ENCODE data around the gene UBR2. TPM values are rescaled to one million over a fixed set of nuclear protein-coding genes. Genes with fewer than 3 reads are reported as not detected.

UBR2 gene
- total RNA-seq, 1 experiment from 2014 or later, result 16.3 TPM

DNA sequence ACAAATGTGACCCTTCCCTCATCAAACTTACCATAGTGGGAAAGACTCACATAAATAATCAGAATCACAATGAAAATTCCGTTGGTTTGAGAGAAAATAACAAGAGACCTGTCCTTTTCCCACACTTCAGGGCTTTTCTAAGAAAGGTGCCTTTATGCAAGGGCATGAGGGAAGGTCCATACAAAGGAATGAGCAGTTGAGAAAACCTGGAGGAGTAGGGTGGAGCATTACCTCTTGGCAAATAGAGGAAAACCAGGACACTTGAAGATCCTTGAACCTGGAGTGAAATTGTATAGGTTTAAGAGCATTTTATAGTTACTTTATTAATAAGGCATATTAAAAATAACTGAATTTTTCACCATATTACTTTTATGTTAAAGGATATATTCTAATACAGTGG lies 54.3 kb downstream of the UBR2 start:
- no peak for DNase-seq (ENCODE audit: low spot score)

DNA sequence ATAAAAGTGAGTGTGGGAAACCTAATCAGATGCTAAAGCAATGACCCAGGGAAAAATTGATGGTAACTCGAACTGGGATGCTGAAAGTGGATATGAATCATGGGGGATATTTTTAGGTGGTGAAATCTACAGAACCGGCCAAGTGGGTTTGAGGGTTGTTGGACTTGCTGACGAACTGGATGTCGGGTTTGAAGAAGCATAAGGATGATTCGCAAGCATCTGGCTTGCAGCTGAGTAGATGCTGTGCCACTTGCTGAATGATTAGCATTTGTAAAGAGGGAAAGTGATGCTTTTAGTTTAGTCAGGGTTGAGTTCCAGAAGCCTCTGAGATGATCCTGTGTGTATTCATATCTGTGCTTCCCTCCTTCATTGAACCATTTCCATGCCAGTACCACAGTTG lies 54.9 kb downstream of the UBR2 start:
- no peak for DNase-seq (ENCODE audit: low spot score)

DNA sequence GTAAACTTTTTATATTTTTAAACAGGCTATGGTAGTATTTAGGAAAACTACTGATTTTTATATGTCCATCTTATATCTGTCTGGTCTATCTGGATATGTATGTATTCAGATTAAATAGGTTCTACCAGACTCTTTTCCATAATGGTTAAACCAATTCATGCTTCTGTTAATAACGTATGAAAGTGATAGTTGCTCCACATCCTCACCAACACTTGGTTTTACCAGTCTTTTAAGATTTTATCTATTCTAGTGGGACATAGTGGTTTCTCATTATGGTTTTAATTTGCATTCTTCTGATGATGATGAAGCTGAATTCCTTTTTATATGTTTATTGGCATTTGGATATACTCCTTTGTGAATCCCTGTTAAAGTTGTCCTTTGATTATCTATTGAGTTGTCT lies 56.1 kb downstream of the UBR2 start:
- no peak for DNase-seq (ENCODE audit: low spot score)

DNA sequence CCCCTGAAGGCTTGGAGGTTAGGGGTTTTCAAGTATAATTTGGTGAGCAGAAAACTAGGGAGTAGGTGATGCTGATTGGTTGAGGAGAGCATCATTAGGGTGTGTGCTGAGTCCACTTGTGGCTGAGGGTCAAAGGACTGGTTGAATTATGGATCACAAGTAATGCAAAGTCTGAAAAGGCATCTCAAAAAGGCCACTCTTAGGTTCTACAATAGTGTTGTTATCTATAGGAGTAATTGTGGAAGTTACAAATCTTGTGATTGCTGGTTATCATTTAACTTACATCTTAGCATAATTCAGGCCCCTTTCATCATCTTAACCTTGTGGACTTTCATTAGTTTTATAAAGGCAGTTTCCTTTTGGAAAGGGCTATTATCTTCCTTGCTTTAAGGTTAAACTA lies 60.8 kb downstream of the UBR2 start:
- no peak for DNase-seq (ENCODE audit: low spot score)

DNA sequence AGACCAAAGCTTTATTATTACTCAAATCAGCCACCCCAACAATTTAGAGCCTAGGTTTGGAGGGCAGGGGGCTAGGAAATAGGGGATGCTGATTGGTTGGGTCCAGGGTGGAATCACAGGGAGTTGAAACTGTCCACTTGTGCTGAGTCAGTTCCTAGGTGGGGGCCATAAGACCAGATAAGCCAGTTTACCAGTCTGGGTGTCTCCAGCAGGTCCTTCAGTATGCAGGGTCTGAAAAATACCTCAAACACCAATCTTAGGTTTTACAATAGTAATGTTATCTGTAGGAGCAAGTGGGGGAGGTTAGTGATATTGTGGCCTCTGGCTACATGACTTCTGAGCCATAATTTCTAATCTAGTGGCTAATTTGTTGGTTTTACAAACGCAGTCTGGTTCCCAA lies 63.2 kb downstream of the UBR2 start:
- no peak for DNase-seq (ENCODE audit: low spot score)

DNA sequence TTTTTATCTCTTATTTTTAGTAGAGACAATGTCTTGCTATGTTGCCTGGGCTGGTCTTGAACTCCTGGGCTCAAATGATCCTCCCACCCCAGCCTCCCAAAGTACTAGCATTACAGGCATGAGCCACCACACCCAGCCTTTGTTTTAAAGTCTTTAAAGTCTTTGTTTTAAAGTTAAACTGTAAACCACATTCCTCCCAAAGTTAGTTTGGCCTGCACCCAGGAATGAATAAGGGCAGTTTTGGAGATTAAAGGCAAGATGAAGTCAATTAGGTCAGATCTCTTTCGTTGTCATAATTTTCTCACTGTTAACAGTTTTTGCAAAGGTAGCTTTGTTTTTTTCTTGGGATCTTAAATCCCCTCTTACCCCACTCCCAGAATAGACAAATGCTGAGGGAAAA lies 63.8 kb downstream of the UBR2 start:
- DNase-seq (ENCODE audit: low spot score), result peak; percentile 1

DNA sequence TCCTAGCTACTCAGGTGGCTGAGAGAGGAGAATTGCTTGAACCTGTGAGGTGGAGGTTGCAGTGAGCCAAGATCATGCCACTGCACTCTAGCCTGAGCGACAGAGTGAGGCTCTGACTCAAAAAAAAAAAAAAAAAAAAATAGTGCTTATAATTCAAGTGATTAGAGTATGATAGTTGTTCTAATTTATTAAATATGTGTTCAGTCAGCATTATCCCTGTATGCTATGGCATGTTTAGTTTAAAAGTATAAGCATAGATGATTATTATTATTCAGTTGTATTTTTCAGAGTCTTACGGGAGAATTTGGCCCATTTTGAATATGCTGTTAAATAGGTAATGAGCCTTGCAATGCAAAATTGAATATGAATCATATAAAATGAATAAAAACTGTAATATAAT lies 64.8 kb downstream of the UBR2 start:
- DNase-seq (ENCODE audit: low spot score), result no peak

DNA sequence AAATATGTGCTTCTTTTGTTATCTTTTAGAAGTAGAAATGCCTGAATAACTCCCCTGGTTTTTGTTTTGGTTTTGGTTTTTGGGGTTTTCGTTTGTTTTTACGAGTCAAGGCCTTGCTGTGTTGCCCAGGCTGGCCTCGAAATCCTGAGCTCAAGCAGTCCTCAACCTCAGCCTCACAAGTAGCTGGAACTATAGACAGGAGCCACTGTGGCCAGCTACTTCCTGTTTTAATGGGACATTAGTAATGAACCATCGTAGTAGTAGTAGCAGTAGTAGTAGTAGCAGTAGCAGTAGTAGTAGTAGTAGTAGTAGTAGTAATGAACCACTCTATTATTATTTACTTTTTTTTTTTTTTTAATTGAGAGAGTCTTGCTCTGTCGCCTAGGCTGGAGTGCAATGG lies 66.0 kb downstream of the UBR2 start:
- no peak for DNase-seq (ENCODE audit: low spot score)

DNA sequence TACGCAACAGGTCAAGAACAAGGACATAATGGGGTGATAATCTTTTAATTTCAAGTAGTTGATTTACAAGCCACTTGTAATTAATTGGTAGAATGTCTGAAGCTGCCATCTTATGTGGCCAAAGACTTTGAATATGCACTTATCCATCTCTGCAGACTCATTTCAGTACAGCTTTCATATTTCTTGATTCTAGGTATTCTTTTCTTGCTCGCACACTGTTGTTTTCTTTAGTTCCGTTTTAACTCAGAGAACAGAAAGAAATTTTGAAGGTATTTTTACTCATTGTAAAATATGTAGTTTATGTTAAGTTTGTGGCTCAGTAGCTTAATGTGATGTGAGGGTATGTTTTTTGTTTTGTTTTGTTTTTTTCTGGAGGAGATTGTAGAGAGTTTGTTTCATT lies 73.9 kb downstream of the UBR2 start:
- no peak for DNase-seq (ENCODE audit: low spot score)

DNA sequence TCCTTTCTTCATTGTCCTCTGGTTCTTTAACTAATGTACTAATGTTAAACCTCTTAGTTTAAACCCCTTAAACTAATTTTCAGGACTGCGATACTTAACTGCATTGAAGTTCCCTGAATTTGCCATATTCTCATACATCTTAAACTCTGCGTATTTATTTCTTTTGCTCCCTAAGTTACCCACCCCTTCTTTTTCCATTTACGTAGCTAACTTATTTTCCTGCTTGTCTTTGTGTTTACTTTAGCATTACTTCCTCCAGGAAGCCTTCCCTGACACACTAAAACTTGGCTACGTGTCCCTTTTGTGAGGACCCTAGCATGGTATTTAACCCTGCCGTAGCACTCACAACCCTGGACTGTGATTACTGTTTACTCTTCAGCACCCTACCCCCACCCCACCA lies 79.0 kb downstream of the UBR2 start:
- no peak for DNase-seq (ENCODE audit: low spot score)

DNA sequence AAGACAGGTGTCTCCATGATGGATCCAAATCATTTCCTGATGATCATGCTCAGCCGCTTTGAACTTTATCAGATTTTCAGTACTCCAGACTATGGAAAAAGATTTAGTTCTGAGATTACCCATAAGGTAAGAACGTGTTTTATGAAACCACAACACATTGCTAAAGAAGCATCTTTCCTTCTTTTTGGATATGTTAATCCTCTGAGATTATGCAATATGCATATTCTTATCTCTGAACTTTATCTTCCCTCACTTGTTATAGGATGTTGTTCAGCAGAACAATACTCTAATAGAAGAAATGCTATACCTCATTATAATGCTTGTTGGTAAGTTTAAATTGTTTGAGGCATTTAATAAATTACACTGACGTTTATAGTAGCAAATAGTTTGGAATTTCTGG lies 80.4 kb downstream of the UBR2 start:
- DNase-seq (ENCODE audit: low spot score), result no peak

DNA sequence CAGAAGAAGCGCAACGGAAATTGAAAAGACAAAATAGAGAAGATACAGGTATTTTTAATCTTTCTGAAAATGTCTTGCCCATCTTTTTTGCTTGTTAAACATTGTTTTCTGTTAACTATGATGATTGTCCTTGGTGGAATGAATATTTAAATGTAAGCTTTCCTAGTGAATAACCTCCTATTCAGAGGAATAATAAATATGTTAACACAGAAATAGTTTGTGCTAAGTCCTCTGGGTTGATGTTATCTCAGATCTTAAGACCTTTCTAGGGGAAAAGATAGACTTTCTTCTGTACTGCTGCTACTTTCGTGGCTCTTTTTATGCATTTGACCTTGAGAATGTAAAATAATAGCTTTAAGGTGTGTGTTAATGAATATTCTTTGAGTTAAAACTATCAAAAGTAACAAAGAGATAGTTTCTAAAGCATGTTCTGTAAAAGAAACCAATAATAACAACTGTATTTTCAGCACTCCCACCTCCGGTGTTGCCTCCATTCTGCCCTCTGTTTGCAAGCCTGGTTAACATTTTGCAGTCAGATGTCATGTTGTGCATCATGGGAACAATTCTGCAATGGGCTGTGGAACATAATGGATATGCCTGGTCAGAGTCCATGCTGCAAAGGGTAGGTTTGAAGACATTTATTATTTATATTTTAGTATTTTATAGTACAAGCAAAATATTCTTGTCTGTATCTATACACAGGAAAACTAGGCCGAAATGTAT lies 88.4 kb downstream of the UBR2 start:
- DNase-seq (ENCODE audit: low spot score), result no peak

DNA sequence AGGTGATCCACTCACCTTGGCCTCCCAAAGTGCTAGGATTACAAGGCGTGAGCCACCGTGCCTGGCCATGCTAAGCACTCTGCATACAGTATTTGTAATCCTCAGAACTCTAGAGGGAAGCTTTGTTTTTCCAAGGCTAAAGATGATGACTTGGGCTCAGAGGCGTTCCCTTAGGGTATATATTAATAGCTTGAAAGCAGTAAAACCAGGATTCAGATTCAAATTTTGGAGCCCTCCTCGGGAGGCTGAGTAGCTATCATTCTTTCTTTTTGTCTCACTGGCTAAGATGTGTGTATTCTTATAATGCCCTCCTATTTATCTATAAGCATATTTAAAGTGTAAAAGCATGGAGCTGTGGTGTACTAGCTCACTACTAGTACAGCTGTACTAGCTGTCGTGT lies 90.0 kb downstream of the UBR2 start:
- no peak for DNase-seq (ENCODE audit: low spot score)

DNA sequence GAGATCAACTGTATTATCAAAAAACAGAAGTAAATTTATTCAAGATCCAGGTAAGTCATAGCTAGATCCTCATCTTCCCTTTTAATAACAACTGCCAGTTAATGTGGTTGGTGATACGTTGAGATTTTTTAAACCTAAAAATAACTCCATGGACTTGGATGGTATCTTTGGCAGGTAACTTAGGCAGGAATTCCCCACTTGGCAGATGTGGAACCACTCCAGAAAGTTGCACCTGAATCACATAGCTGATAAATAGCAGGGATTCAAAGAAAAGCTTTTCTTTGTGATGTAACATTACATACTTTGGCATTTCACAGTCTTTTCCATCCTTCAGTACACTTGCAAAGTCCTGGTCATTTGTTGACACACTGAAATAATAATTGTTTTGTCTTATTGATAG lies 96.0 kb downstream of the UBR2 start:
- no peak for DNase-seq (ENCODE audit: low spot score)

DNA sequence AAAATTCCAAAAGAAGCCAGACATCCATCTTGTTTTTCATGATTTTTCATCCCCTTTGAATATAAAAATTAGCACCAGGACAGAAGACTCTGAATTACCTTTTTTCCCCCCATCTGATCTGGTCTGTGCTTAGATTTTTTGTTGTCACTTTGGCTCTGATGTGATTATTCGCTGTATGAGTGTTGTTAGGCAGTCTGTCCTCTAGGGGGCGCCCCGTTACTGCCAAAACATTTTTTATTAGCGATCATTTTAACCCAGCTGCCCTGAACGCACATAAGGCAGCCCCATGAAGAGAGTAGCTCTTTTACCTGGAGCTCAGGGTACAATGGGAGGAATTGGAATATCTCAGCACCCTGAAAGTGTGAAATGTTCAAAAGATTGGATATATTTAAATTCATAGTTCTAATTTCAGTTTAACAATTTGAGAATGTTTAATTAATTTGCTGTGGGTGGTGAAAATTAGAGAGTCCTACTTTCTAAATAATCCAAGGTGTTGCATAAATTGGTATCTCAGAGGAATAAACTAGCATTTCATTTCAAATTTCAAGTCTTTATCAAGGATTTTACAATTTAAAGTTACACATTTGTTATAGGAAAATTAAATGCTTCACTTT lies 97.8 kb downstream of the UBR2 start:
- DNase-seq (ENCODE audit: low spot score), result peak; percentile 71

DNA sequence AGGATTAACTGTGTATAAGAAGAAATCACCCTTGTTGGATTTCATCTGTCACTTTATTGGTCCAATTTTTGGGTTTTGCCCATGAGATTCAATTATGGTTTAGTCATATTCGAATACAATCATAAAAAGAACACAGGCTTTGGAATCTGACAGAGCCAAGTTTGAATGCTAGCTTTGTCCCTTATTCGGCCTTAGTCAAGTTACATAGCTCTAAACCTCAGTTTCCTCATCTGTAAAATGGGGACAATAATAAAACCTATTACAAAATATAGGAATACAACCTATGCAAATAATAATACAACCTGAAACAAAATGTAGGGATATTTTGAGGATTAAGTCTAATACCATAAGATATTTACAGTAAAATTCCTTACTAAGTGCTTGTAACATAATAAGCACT lies 100.9 kb downstream of the UBR2 start:
- no peak for DNase-seq (ENCODE audit: low spot score)

DNA sequence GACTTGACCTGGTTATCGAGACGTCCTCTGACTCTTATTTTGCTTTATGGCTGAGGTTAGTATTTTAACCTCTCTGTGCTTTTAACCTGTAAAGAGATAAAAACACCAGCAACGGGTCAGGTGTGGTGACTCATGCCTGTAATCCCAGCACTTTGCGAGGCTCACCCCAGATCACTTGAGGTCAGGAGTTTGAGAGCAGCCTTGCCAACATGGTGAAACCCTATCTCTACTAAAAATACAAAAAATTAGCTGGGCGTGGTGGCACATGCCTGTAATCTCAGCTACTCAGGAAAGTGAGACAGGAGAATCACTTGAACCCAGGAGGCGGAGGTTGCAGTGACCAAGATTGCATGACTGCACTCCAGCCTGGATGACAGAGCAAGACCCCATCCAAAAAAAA lies 110.5 kb downstream of the UBR2 start:
- peak; percentile 21 for DNase-seq (ENCODE audit: low spot score)

DNA sequence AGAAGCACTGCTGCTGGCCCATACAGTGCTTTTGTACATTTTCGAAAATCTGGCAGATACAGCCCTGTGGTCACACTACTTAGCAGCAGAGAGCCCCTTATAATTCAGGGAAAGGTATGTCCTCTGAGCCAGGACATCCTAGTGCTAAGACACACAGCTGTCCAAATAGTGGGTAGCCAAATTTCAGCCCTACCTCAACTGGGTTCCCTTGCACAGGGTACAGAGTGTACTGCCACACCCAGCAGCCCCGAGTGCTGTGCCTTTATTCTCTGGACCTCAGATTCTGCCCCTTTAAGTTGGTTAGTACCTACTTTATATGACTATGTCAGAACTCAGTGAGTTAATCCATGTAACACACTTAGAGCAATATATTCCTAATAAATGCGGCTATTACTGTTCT lies 111.0 kb downstream of the UBR2 start:
- DNase-seq (ENCODE audit: low spot score), result no peak

DNA sequence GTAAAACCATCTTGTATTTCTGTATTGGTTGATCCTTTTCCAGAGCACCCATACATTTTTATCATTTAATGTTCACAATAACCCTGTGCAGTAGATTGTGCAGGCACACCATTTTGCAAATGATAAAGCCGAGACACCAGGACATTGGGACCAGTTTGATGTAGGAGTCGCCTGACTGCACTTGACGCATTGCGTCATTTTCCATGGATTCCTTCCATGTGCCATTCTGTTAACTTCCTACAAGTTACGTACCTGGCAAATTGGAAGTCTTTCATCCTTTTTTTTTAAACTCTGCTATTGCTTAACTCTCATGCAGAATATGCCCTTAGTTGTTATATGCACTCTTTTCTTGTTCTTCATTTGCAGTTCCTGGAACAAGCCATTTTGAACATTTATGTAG lies 115.5 kb downstream of the UBR2 start:
- no peak for DNase-seq (ENCODE audit: low spot score)

DNA sequence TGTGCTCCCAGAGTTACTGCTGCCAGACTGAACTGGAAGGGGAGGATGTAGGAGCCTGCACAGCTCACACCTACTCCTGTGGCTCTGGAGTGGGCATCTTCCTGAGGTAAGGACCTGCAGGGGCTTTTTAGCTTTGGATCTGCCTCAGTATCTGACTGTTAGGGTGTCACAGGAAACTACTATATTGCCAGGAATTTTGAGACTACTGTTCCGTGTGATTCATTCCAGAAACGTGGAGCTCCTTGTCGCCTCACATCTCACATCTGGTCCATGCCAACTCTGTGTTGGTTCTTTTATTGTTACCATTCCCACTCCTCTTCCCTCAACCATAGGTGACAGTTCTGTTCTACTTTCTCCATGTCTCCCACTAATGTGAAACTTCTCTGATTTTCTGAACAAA lies 124.5 kb downstream of the UBR2 start:
- DNase-seq (ENCODE audit: low spot score), result no peak

DNA sequence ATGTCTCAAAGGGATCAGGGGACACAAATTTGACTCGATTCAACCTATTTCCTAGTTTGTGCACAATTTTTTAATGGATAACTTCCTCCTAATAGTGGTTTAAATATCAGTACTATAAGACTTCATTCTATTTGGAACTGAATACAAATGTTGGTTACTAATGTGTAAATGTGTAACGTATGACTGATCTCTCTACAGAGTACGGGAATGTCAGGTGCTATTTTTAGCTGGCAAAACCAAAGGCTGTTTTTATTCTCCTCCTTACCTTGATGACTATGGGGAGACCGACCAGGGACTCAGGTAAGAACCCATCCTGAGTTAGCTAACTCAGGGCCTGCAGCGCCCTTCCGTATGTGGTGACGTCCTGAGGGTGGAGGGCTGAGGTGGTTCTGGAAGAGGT lies 125.5 kb downstream of the UBR2 start:
- DNase-seq (ENCODE audit: low spot score), result no peak

DNA sequence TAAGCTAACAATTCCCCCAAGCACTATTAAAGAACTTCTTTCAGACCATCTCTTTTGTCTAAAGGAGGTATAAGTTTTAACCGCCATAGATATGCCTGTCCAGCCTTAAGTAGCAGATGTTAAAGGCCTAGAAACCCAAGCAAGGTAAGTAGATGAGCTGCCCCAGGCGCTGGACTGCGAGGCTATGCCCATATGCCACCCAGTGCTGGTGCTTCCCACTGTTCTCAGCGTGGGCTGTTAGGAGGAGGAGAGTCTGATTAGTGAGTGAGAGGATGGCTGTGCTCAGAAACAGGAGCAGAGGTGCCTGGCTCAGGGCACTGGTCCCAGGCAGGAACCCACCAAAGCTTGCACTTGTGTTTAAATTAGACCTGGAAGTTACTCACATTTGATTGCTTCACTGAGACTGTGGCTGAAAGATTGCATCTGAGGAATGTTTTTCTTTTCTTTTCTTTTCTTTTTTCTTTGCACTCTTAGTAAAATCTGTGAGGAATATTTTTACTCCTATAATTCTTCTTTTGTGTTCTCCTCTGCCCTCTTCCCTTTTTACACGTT lies 126.4 kb downstream of the UBR2 start:
- DNase-seq (ENCODE audit: low spot score), result no peak

DNA sequence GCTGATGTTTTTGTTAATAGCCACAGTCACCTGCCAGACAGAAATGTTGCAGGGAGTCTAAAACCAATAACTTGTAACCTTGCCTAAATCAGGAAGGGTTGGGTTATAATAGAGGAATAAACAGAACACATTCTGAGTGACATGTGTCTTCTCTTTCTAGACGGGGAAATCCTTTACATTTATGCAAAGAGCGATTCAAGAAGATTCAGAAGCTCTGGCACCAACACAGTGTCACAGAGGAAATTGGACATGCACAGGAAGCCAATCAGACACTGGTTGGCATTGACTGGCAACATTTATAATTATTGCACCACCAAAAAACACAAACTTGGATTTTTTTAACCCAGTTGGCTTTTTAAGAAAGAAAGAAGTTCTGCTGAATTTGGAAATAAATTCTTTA lies 127.0 kb downstream of the UBR2 start:
- no peak for DNase-seq (ENCODE audit: low spot score)

Measured in A172 (cell line).